ENCODE results near the gene HOXA3. TPM values are rescaled to one million over a fixed set of nuclear protein-coding genes. Genes with fewer than 3 reads are reported as not detected.

The HOXA3 gene
- polyA plus RNA-seq, 3 donors, result not detected

GRCh38 chr7:27172315-27172774, 20.0 kb upstream of the HOXA3 start:
- peaks cover 2 to 44% (median 26%) of the 10 kb centered on the region in 7 donors for H3K9me3 Mint-ChIP-seq
- peaks cover 87 to 98% (median 92%) of the 10 kb centered on the region in 3 donors for H3K27me3 Mint-ChIP-seq (ENCODE audit: low read depth in 3 of 3)
- H3K4me1 Mint-ChIP-seq, result peaks cover 44% of the 10 kb centered on the region
- Histone ChIP-seq H3K9ac (ENCODE audit: insufficient read depth, low read length, poor library complexity, severe bottlenecking) (no peak overlapping the region), H3K79me2 (ENCODE audit: insufficient read depth, low read length) (no peaks in the 10 kb centered on the region), H2AFZ (ENCODE audit: insufficient read depth, low read depth, low read length, poor library complexity, severe bottlenecking) (no peak overlapping the region), H3K36me3 (replicated peaks in 1 of 2; ENCODE audit: control insufficient read depth in 1 of 2, insufficient read depth in 2 of 2, low read length in 2 of 2) (no peaks in the 10 kb centered on the region), H3K9me3 (replicated peaks in 1 of 2; ENCODE audit: control insufficient read depth in 1 of 2, insufficient read depth in 1 of 2, low read length in 2 of 2) (peaks cover 11 to 37% of the 10 kb centered on the region in 2 donors), H3K4me2 (replicated peaks; ENCODE audit: extremely low read depth, low read length, poor library complexity, severe bottlenecking) (peak overlapping the region; percentile 92), H3K4me1 (ENCODE audit: control insufficient read depth in 1 of 2, insufficient read depth in 2 of 2, low read length in 2 of 2) (peaks cover 44 to 64% of the 10 kb centered on the region in 2 donors), H3K27ac (ENCODE audit: low read depth in 1 of 2, low read length in 2 of 2) (no peak overlapping the region), H3K27me3 (ENCODE audit: control insufficient read depth in 2 of 2, insufficient read depth in 2 of 2, low read length in 2 of 2) (peaks cover 71 to 98% of the 10 kb centered on the region in 2 donors), H3K4me3 (replicated peaks in 1 of 3; ENCODE audit: low read depth in 2 of 3, low read length in 3 of 3) (peak overlapping the region in 1 of 3 experiments; percentile 76), H4K20me1 (ENCODE audit: insufficient read depth, low read length) (peaks cover 9% of the 10 kb centered on the region)
- no peak for DNase-seq
- no peak overlapping the region for H3K27ac Mint-ChIP-seq
- TF ChIP-seq, protein P1, sequence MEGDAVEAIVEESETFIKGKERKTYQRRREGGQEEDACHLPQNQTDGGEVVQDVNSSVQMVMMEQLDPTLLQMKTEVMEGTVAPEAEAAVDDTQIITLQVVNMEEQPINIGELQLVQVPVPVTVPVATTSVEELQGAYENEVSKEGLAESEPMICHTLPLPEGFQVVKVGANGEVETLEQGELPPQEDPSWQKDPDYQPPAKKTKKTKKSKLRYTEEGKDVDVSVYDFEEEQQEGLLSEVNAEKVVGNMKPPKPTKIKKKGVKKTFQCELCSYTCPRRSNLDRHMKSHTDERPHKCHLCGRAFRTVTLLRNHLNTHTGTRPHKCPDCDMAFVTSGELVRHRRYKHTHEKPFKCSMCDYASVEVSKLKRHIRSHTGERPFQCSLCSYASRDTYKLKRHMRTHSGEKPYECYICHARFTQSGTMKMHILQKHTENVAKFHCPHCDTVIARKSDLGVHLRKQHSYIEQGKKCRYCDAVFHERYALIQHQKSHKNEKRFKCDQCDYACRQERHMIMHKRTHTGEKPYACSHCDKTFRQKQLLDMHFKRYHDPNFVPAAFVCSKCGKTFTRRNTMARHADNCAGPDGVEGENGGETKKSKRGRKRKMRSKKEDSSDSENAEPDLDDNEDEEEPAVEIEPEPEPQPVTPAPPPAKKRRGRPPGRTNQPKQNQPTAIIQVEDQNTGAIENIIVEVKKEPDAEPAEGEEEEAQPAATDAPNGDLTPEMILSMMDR (IDR thresholded peaks at IDR 0.05), result no peak
- peaks cover 19 to 29% of the 10 kb centered on the region in 2 donors for H3K36me3 Mint-ChIP-seq
- 0% methylated on average over 10 of the region's 10 CpGs for WGBS (ENCODE audit: insufficient coverage)
- intact Hi-C loops (cut with micrococcal nuclease), result loop anchor here in 1 of 2 donors (5.0 kb wide), 1 partner anchor 1310 kb away; no protein-coding TSS in a partner anchor
- peak overlapping the region; percentile 24 to 89 for H3K4me3 Mint-ChIP-seq

- H3K4me1 ChIP-seq (ENCODE audit: control insufficient read depth in 1 of 2, insufficient read depth in 2 of 2, low read length in 2 of 2), result peaks cover 49 to 70% of the 10 kb centered on the region in 2 donors
- no peak overlapping the region for H3K27ac ChIP-seq (ENCODE audit: low read depth in 1 of 2, low read length in 2 of 2)
- H3K79me2 ChIP-seq (ENCODE audit: insufficient read depth, low read length), result no peaks in the 10 kb centered on the region
- H3K27me3 Mint-ChIP-seq (ENCODE audit: low read depth in 3 of 3), result peaks cover 89 to 98% (median 92%) of the 10 kb centered on the region in 3 donors
- no peaks in the 10 kb centered on the region for H3K36me3 ChIP-seq (replicated peaks in 1 of 2; ENCODE audit: control insufficient read depth in 1 of 2, insufficient read depth in 2 of 2, low read length in 2 of 2)
- H2AFZ ChIP-seq (ENCODE audit: insufficient read depth, low read depth, low read length, poor library complexity, severe bottlenecking), result no peak overlapping the region
- TF ChIP-seq, protein P1 (IDR thresholded peaks at IDR 0.05), result no peak
- peaks cover 24 to 34% of the 10 kb centered on the region in 2 donors for H3K36me3 Mint-ChIP-seq
- peak overlapping the region; percentile 63 to 89 for H3K4me3 Mint-ChIP-seq
- no peak overlapping the region for H3K9ac ChIP-seq (ENCODE audit: insufficient read depth, low read length, poor library complexity, severe bottlenecking)
- peaks cover 9% of the 10 kb centered on the region for H4K20me1 ChIP-seq (ENCODE audit: insufficient read depth, low read length)
- peak overlapping the region; percentile 92 for H3K4me2 ChIP-seq (replicated peaks; ENCODE audit: extremely low read depth, low read length, poor library complexity, severe bottlenecking)
- peaks cover 16 to 43% of the 10 kb centered on the region in 2 donors for H3K9me3 ChIP-seq (replicated peaks in 1 of 2; ENCODE audit: control insufficient read depth in 1 of 2, insufficient read depth in 1 of 2, low read length in 2 of 2)
- H3K9me3 Mint-ChIP-seq, result peaks cover 5 to 50% (median 31%) of the 10 kb centered on the region in 7 donors
- 2% methylated on average over 15 of the region's 30 CpGs for WGBS (ENCODE audit: insufficient coverage)
- intact Hi-C loops (cut with micrococcal nuclease), result loop anchor here in 1 of 2 donors (5.0 kb wide), 1 partner anchor 1309 kb away; no protein-coding TSS in a partner anchor
- H3K4me1 Mint-ChIP-seq, result peaks cover 50% of the 10 kb centered on the region
- peak overlapping the region in 1 of 3 experiments; percentile 76 for H3K4me3 ChIP-seq (replicated peaks in 1 of 3; ENCODE audit: low read depth in 2 of 3, low read length in 3 of 3)
- no peak for DNase-seq
- peaks cover 75 to 98% of the 10 kb centered on the region in 2 donors for H3K27me3 ChIP-seq (ENCODE audit: control insufficient read depth in 2 of 2, insufficient read depth in 2 of 2, low read length in 2 of 2)
- peak overlapping the region in 1 of 7 donors; percentile 15 for H3K27ac Mint-ChIP-seq
These were observed 19.4 kb upstream of the HOXA3 start for GRCh38 chr7:27171637-27172314.

Measured in CD14-positive monocyte (primary cell).